HFF-Myc (cell line): ENCODE measurements around the gene NYAP1.
"Not testable (repeated sequence)": the region's sequence is repeated elsewhere in the genome, so short reads cannot be mapped to it uniquely, and the experiment has no call there.

ENCODE experiments used
- DNase-seq: peaks from one replicate; pipeline ENCODE4 v3.0.0-alpha.2; 2011; ENCODE audit warnings: low read depth; ENCODE audit errors: extremely low read depth
- H3K4me3 ChIP-seq: replicated peaks from 2 replicates; pipeline ENCODE4 v1.5.1; 2011; ENCODE audit warnings: low read depth, mild to moderate bottlenecking, control low read depth, low read length
- CTCF ChIP-seq: IDR thresholded peaks from 2 replicates; pipeline ENCODE4 v1.5.1; 2012; ENCODE audit warnings: mild to moderate bottlenecking, low read depth, low read length, control low read depth; ENCODE audit errors: missing control alignments

Gene NYAP1

DNA sequence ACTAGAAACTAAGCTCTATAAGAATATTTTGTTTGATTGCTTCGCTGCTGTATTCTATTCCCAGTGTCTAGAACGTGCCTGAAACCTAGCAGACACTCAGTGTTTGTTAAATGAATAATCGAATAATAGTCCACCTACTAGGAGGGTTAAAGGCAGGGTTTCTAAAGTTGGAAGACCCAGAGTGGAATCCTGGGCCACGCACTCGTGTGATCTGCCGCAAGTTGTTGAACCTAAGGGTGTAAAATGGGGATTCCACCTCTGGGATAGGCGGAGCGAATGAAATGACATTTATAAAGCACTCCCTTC, 54.6 kb downstream of the NYAP1 start:
- H3K4me3 ChIP-seq: peak overlapping the region; percentile 64

GRCh38 chr7:100538654-100539435, 55.1 kb downstream of the NYAP1 start, which contains the start of gene AGFG2:
AGFG2 (plus strand) TSS chr7:100539203; CDS start chr7:100539347, 144 bp downstream.
- TF ChIP-seq CTCF: no peak
- H3K4me3 ChIP-seq: peak within 1 kb of the TSS; percentile 64
- peak; percentile 96 for DNase-seq

More for the DNA sequence above, 54.6 kb downstream of the NYAP1 start:
- no peak for DNase-seq
- no peak for TF ChIP-seq CTCF

DNA sequence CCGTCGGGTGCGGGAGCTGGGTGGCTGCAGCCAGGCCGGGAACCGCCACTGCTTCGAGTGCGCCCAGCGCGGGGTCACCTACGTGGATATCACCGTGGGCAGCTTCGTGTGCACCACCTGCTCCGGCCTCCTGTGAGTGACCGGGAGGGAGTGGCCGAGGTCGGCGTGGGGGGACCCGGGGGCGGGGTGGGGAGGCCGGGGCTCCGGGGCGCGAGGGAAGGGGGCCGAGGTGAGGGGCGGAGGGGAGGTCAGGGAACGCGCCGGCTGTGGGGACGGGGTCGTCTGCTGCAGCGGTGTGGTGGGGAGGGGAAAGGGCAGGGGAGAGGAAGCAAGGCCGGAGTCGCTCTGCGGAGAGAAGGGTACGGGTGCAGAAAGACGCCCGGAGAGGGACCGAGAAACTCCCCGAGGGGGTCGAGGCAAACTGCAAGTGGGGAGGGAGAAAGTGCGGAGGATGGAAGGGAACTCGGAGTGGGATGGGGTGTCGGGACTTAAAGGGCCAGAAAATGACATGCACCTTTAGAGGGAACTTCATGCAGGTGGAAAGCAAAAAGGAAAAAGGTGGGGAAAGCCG, 55.8 kb downstream of the NYAP1 start:
- peak overlapping the region; percentile 64 for H3K4me3 ChIP-seq
- no peak for TF ChIP-seq CTCF
- DNase-seq: no peak

DNA sequence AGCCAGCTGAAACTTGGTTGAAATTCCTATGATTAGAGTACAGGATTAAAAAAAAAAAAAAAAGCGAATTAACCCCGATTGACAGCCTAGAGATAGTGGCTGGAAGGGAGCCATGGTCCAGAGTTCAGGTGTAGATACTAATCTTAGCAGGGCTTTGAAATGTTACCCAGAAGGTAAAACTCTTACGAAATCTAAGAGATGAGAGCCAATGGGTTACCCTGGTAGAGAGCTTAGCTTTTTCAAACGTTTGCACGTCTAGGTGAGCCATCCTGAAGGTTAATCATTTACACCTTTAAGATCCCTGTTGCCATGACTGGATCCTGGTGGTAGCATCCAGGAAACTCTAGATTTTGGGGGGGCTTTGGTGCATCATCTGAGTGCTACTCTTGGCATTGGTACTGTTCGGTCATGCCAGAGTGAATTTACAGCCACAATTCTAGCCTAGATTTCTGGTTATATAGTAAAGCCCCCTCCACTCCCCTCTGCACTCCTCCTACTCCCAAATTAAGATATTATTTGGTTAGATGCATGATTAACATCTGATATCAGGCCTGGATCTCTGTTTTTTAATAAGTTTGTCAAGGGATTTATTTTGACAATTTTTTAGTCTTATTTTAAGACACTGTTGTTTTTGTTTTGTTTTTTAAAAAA, 56.5 kb downstream of the NYAP1 start:
- TF ChIP-seq CTCF: no peak
- peak overlapping the region; percentile 64 for H3K4me3 ChIP-seq
- DNase-seq: no peak

DNA sequence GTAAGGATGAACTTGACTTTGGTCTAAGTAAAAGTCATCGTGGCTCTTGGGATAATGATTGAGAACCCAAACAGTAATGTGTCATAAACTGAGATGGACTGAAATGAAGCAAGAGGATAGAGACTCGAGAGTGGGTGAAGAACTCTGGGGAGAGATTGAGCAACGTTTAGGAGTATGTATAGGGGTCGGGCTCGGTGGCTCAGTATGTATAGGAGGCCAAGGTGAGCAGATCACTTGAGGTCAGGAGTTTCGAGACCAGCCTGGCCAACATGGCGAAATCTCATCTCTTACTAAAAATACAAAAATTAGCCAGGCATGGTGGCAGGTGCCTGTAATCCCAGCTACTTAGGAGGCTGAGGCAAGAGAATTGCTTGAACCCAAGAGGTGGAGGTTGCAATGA, 57.6 kb downstream of the NYAP1 start:
- H3K4me3 ChIP-seq, DNase-seq: not testable (repeated sequence)

GRCh38 chr7:100543586-100543985, 59.9 kb downstream of the NYAP1 start:
- TF ChIP-seq CTCF: no peak
- no peak for DNase-seq
- H3K4me3 ChIP-seq: no peak overlapping the region

DNA sequence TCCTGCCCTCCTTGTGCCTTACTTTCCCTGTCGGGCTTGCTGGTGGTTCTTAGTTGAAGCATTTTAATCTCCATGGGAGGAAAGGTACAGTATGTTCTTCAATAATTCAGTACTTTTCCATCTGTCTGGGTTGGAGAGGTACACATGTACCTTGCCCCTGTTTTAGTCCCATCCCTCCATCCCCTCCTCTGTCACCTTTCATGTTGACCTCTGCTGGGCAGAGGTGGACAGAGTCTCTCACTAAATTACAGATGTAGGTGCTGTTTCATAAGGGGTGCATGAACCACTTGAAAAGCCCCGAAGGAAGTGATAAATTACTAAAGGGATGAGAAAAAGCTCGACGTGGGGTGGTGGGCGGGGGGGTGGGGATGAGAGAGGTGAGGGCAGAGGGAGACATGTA, 60.7 kb downstream of the NYAP1 start:
- DNase-seq: no peak
- TF ChIP-seq CTCF: no peak
- no peak overlapping the region for H3K4me3 ChIP-seq
